Hepatocyte (in vitro differentiated cells): ENCODE results near the gene BCKDHB. TPM values are rescaled to one million over a fixed set of nuclear protein-coding genes. Genes with fewer than 3 reads are reported as not detected.

ENCODE experiments used
- DNase-seq: peaks from one replicate; pipeline ENCODE4 v3.0.0-alpha.2; 2016; ENCODE audit warnings: low spot score
- H2AFZ ChIP-seq: fragments of 200-600 bp; sonication (generic); 2 replicates; pipeline ENCODE4 v1.6.0; 2016; ENCODE audit warnings: antibody characterized with exemption, mild to moderate bottlenecking
- H3K27ac ChIP-seq: fragments of 200-600 bp; sonication (generic); 2 replicates; pipeline ENCODE4 v1.5.1; 2016; ENCODE audit warnings: mild to moderate bottlenecking
- H3K27me3 ChIP-seq: fragments of 200-600 bp; sonication (generic); 2 replicates; pipeline ENCODE4 v1.6.1; 2016
- H3K36me3 ChIP-seq: fragments of 200-600 bp; sonication (generic); replicated peaks from 2 replicates; pipeline ENCODE4 v1.5.1; 2016; ENCODE audit warnings: low read depth; ENCODE audit not compliant: insufficient read depth
- H3K4me1 ChIP-seq: fragments of 200-600 bp; sonication (generic); 2 replicates; pipeline ENCODE4 v1.5.1; 2016; ENCODE audit warnings: mild to moderate bottlenecking, moderate library complexity; ENCODE audit not compliant: insufficient read depth
- H3K4me2 ChIP-seq: fragments of 200-600 bp; sonication (generic); 2 replicates; pipeline ENCODE4 v1.6.0; 2016
- H3K4me3 ChIP-seq: fragments of 200-600 bp; sonication (generic); 2 replicates; pipeline ENCODE4 v1.5.1; 2016; ENCODE audit warnings: mild to moderate bottlenecking
- H3K79me2 ChIP-seq: fragments of 200-600 bp; sonication (generic); 2 replicates; pipeline ENCODE4 v1.6.0; 2017; ENCODE audit warnings: mild to moderate bottlenecking
- H3K9me2 ChIP-seq: fragments of 200-600 bp; sonication (generic); replicated peaks from 2 replicates; pipeline ENCODE4 v1.6.0; 2017; ENCODE audit warnings: mild to moderate bottlenecking; ENCODE audit not compliant: insufficient read depth
- H3K9me3 ChIP-seq: fragments of 200-600 bp; sonication (generic); 2 replicates; pipeline ENCODE4 v1.5.1; 2016; ENCODE audit warnings: low read depth, mild to moderate bottlenecking
- H4K20me1 ChIP-seq: fragments of 200-600 bp; sonication (generic); 2 replicates; pipeline ENCODE4 v1.6.0; 2016; ENCODE audit warnings: mild to moderate bottlenecking; ENCODE audit not compliant: insufficient read depth, poor library complexity, severe bottlenecking
- CTCF ChIP-seq: fragments of 200-600 bp; sonication (generic); IDR thresholded peaks from 2 replicates; pipeline ENCODE4 v1.5.1; 2016; ENCODE audit warnings: antibody characterized with exemption, mild to moderate bottlenecking; ENCODE audit not compliant: poor library complexity
- EZH2 ChIP-seq: fragments of 200-600 bp; sonication (generic); IDR thresholded peaks from 2 replicates; pipeline ENCODE4 v1.6.1; 2016; ENCODE audit warnings: antibody characterized with exemption, mild to moderate bottlenecking, borderline replicate concordance
- EZH2phosphoT487 ChIP-seq: fragments of 200-600 bp; sonication (generic); IDR thresholded peaks from one replicate; pipeline ENCODE4 v1.6.1; 2018; ENCODE audit warnings: antibody characterized with exemption, mild to moderate bottlenecking, low read depth, moderate library complexity; ENCODE audit not compliant: unreplicated experiment, severe bottlenecking
- WGBS: methylation state at CpG from one replicate; pipeline ENCODE4 v1.1.6; 2016; ENCODE audit warnings: low lambda C conversion rate; ENCODE audit errors: missing lambda C conversion rate; 5-methylcytosine and 5-hydroxymethylcytosine counted together
- polyA plus RNA-seq: library from polyadenylated mRNA; unstranded; fragments of >200 nt; fragmentation: Nextera tagmentation; extraction: Ambion mirVana; gene quantifications from 2 replicates; pipeline ENCODE4 v1.2.1, GENCODE V29; 2016
- total RNA-seq: library from RNA; depleted of rRNA; stranded (reverse); fragments of >200 nt; gene quantifications from 2 replicates; pipeline ENCODE4 v1.2.3, GENCODE V29; 2014

BCKDHB gene
- total and polyA plus RNA-seq, 2 experiments from 2014 or later: 28.7 to 32.0 TPM

GRCh38 chr6:80170433-80170832, 64.0 kb downstream of the BCKDHB start:
- WGBS: 95% methylated on average over 3 of the region's 3 CpGs
- Histone ChIP-seq H3K4me1 (no peaks in the 10 kb centered on the region), H3K4me3 (no peak overlapping the region)

GRCh38 chr6:80173411-80173810, 66.9 kb downstream of the BCKDHB start:
- H3K9me3 ChIP-seq: no peaks in the 10 kb centered on the region
- no peaks in the 10 kb centered on the region for H3K79me2 ChIP-seq
- no peaks in the 10 kb centered on the region for H3K36me3 ChIP-seq
- H3K4me1 ChIP-seq: no peaks in the 10 kb centered on the region
- no peak overlapping the region for H3K4me2 ChIP-seq
- no peaks in the 10 kb centered on the region for H3K27me3 ChIP-seq
- DNase-seq: no peak
- TF ChIP-seq EZH2phosphoT487 (no peak), EZH2 (no peak), CTCF (no peak)
- H3K9me2 ChIP-seq: no peaks in the 10 kb centered on the region
- no peak overlapping the region for H3K27ac ChIP-seq
- H2AFZ ChIP-seq: no peak overlapping the region
- 96% methylated on average over 1 of the region's 1 CpG for WGBS
- no peak overlapping the region for H3K4me3 ChIP-seq
- no peaks in the 10 kb centered on the region for H4K20me1 ChIP-seq

More at GRCh38 chr6:80170433-80170832, 64.0 kb downstream of the BCKDHB start:
- H3K27ac ChIP-seq: no peak overlapping the region
- no peaks in the 10 kb centered on the region for H4K20me1 ChIP-seq
- H2AFZ ChIP-seq: no peak overlapping the region
- H3K79me2 ChIP-seq: no peaks in the 10 kb centered on the region
- no peak overlapping the region for H3K4me2 ChIP-seq
- H3K9me2 ChIP-seq: no peaks in the 10 kb centered on the region
- H3K27me3 ChIP-seq: no peaks in the 10 kb centered on the region
- TF ChIP-seq CTCF: no peak
- no peak for TF ChIP-seq EZH2phosphoT487
- TF ChIP-seq EZH2: no peak
- no peak for DNase-seq
- H3K9me3 ChIP-seq: no peaks in the 10 kb centered on the region
- no peaks in the 10 kb centered on the region for H3K36me3 ChIP-seq

GRCh38 chr6:80174900-80175572, 68.6 kb downstream of the BCKDHB start:
- H3K27ac ChIP-seq: no peak overlapping the region
- H3K79me2 ChIP-seq: no peaks in the 10 kb centered on the region
- H4K20me1 ChIP-seq: no peaks in the 10 kb centered on the region
- H3K4me1 ChIP-seq: no peaks in the 10 kb centered on the region
- no peak overlapping the region for H2AFZ ChIP-seq
- DNase-seq: no peak
- no peak overlapping the region for H3K4me2 ChIP-seq
- no peaks in the 10 kb centered on the region for H3K27me3 ChIP-seq
- TF ChIP-seq EZH2phosphoT487: no peak
- TF ChIP-seq EZH2: no peak
- no peak for TF ChIP-seq CTCF
- H3K9me2 ChIP-seq: no peaks in the 10 kb centered on the region
- no peaks in the 10 kb centered on the region for H3K9me3 ChIP-seq
- H3K4me3 ChIP-seq: no peak overlapping the region
- 98% methylated on average over 3 of the region's 3 CpGs for WGBS
- no peaks in the 10 kb centered on the region for H3K36me3 ChIP-seq
